Superior temporal gyrus (tissue), 1 donor: ENCODE results near the gene QTRT2.

Experiments used
- DNase-seq: peaks from one replicate; pipeline ENCODE4 v3.0.0-alpha.2; 2016; ENCODE audit errors: extremely low spot score

Gene QTRT2

DNA sequence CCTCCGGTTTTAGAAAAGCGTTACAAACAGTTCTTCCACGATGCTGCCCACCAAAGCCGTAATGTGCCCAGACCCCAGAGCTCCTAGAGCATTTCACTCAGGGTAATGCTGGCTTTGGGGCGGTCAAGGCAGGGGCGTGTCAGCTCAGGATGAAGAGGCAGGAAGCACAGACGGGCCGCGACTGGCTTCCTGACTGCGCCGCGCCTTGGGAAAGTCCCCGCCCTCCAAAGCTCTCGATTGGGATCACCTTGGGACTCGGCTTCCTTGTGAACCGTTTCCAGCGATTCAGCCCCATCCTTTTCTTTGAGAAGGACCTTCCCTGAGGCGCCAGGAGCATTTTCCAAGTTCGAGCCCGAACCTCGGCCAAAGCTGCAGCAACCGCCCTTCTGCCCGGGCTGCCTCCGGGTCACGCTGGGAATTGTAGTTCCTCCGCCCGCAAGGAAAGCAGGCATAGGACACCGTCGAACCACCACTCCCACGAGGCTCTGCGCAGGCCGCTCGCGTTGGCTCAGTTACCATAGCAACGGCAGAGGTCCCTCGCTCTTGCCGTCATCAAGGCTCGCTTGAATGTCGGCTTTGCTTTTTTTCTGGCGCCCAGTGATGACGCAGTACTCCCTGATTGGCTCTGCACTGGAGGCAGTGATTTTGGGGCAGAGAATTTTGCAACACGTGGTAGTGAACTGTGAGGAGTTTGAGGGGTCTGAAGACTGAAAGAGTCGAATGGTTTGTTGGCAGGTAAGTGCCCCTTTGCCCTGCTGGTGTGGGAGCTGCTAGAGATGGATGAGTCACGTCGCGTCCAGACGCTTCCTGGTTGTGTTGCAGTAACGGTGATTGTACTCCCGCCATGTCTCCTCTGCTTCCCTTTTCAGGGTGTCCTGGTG lies at the start of gene QTRT2, which contains the start of gene CCDC191:
Gene QTRT2 (plus strand): TSS at position 608 of the 881 bp plus-strand sequence. CDS start 8,521 bp downstream, outside the sequence.
Gene CCDC191 (minus strand): TSS at position 397 of the 881 bp plus-strand sequence. CDS start 60 bp downstream, at position 337.
- DNase-seq = peak; percentile 100

DNA sequence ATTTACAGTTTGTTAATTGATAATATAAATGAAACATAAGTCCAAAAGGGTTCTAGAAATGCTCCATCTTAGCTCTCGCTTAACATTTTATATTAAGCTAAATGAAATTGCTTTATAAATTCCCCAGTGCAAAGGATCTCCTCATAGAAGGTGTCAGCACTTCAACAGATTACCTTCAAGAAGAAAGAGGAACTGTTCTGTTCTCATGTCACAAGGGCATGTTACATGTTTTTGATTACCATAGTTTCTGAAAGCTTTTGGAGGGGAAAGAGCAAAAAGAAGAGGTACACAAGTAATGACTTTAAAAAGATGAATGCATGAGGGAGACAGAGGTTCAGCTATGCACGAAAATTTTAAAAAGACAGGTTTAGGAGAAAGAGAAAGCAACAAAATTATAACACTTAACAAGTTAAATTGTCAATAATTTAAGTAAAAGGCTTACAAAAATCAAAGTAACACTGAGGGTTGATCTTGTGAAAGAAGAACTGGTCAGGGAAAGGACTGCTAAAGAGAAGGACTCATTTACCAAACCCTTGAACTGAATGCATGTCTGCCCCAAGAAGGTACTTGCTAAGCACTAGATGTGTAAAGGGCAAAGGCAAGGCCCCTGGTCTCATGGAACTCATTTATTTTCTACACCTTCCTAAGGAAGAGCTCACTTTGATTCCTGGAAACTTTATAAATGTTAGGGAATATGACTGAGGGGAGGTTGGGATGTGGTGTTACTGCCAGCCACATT lies 45.3 kb upstream of the QTRT2 start:
- no peak for DNase-seq

DNA sequence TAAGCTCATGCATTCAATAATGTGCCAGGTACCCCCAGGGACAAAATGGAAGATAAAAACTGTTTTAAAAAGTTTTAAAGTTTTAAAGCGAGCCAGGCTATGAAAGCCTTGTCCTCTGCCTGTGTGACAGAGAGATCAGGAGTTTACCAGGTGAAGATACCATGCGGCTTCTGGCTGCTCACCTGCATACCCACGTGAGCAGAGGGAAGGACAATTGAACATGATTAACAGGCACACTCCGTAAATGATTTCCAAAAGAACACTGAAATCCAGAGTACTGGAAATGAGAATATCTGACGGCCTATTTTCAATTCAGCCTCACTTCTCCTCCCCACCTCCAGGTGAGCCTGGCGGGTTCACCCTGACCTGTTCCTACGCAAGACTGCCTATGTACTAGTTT lies 42.3 kb upstream of the QTRT2 start:
- no peak for DNase-seq

DNA sequence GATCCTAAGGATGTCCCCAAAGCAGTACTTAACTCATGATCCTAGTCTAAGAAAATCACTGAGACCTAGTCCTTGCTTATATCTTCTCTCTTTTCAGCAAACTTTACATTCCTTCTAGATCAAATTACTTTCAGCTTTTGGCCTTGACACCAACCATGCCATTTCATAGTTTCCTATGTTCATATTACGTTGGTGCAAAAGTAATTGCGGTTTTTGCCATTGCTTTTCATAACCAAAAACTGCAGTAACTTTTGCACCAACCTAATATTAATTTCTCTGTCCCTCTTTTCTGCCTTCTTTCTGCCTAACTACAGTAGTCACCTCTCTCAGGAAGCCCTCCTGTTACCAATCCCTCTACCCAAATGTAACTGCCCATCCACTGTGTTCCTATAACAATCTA lies 37.1 kb upstream of the QTRT2 start:
- no peak for DNase-seq

DNA sequence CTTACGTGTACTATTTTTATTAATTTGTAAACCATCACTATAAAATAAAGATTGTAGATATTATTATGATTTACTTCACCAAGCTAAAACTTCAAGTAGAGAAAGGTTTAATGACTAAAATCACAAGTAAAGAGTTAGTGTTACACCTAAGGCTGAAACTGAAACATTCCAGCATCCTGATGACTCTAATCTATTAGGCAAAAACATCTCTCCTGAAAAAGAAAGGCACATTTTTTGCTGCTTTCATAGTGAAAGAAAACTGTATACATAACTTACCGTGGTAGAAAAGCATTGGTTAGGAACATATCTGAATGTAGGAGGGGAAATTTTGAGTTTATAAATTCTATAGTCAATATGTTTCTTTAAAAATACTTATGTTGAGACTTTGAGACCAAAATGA lies 35.6 kb upstream of the QTRT2 start:
- DNase-seq = no peak

DNA sequence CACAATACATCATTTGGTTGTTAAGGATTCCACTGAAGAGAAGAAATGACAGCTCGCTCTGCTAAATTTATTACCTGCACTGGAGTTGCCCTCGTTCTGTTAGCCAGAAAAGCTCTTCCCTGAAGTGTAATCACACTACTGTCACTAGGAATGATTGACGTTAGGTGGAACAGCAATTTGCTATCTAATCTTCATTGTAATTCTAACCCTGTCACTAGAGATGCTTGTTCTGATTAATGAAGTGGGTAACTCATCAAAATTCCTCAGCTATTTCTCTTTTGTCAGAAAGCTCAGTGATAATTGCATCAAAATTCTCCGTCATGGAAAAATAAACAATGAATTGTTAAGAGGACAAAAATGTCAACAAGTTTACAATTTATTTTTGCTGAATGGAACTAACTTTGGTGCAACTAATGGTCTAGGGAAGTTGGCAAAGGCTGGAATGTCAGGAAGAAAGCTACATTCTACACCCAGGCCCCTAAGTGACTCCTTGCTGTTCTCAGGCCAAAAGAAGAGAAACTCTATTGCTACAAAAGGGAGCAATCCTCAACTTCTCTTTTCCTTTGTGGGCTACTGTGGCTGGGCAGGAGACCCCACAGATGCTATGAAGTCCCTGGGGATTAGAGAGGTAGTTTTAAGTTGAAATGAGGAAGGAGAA lies 34.3 kb upstream of the QTRT2 start:
- no peak for DNase-seq

DNA sequence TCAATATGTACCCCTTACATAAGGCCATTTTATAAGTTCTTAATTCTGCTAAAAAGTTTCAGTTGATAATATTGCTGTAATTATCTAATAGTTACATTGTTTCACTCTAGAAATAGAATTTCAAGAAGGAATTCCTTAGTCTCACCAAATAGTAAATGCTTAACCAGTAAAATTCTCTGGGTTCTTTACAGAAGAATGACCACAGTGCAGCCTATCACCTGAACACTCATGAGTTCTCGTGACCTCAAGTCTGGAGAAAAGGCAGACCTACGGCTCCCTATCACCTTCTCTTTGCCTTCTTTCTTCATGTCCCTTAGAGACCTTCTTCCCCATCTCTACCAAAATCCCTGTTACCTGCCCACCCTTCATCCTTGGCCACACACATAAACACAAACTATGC lies 31.1 kb upstream of the QTRT2 start:
- DNase-seq = no peak

DNA sequence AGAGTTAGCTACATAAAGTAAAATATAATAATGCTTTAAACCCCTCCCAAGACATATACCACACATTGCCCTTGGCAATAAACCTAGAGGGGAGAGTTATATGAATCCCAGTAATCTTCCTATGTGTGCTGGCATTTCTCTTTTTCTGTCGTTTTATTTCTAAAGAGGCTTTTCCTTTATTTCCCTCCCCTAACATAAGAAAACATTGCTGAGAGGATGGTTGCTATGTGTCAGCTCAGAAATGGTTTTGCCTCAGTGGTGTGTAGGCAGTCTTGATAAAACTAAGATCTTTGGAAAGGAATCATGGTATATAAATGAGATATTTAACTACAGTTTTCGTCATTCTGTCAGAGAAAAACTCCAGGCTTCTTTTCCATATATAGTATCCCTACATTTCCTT lies 30.2 kb upstream of the QTRT2 start:
- DNase-seq = no peak

DNA sequence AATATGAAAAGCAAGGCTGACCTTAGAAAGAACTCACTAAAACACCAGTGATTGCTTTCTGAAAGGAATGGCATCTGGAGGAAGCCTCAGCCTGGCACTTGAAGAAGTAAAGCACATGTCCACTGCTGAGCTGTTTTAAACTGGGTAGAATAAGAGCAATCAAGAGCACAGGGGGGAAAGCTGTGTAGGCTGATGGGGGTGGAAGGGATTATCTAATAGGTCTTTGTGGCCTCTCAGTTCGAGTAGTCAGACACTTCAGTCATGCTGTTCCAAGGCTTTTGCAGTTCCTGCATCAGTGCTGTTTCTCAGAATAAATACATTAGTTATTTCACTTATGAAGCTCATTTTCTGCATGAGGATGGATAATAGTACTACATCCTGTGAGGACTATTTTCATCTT lies 22.8 kb upstream of the QTRT2 start:
- DNase-seq = no peak

DNA sequence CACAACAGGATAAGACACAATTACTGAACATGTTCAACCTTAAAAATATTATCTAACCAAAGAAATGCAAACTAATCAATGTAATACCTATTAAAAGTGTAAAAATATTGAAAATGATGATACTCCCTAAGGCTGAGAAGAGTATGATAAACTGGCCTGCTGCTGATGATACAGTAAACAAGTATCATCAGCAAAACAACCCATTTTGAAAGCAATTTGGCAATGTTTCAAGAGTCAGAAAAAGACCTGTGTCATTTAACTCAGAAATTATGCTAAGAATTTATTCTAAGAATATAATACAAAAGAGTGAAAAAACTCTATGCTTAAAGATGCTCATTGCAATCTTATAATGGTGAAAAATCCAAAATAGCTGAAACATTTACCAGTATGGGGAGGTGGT lies 22.3 kb upstream of the QTRT2 start:
- DNase-seq = no peak

DNA sequence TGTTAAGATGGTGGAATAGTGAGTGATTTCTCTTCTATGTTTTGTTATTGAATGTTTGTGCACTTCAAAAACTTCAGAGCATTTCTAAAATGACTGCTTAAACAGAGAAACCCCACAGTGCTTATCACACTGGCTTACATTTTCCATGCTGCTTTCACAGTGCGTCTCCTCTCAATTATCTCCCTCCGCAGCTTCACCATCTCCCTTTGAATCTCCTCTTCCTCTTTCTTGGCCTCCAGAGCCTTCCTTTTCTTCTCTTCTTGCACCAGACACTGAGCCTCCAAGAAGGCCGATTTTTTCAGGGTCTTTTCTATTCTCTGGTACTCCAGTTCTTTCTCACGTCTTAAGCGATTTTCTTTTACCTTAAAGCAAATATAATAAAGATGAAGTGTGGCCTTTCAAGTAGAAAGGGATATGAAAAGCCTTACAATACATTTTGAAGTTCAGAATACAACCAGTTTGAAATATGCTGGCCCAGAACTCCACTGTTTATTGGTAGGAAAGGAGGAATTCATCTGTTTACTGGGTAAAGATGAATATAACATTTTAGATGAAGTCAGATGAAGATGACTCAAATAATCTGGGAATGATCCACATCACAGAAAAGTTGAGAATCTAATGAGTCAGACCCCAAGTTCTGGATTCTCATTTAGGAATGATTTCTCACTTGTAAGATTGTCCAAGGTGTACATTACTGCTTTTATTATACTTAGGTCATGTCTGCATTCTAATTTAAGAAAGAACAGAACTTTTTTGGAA lies 21.6 kb upstream of the QTRT2 start:
- DNase-seq = peak; percentile 45

DNA sequence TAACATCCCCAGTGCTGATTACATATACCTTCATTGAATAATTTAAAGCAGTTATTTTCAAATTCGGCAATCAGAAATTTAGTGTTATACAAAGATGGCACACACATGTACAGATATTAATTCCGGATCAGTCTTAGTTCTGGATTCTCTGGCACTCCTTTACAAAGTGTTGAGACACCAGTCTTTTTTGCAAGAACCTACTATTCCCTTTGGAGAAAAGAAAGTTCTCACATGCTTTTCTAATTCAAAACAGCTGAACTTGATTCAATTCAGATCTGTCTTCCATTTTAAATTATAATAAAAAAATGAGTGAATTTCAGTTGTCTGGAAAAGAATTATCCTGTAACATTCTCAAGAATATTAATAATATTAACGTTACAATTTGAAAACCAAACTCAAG lies 20.6 kb upstream of the QTRT2 start:
- no peak for DNase-seq

DNA sequence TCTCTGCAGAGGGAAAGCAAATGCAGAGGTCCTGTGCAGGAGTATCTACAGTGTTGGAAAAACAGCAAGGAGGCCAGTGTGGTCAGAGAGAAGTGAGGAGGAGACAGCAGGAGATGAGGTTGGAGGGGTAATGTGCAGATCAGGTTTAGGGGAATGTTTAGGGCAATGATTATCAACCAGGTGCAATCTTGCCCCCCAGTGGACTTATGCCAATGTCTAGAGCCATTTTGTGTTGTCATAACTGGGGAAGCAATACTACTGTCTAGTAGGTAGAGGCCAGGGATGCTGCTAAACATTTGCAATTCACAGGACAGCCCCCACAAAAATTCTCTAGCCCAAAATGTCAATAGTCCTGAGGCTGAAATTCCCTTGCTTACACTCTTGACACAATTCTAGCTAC lies 13.3 kb upstream of the QTRT2 start:
- no peak for DNase-seq

DNA sequence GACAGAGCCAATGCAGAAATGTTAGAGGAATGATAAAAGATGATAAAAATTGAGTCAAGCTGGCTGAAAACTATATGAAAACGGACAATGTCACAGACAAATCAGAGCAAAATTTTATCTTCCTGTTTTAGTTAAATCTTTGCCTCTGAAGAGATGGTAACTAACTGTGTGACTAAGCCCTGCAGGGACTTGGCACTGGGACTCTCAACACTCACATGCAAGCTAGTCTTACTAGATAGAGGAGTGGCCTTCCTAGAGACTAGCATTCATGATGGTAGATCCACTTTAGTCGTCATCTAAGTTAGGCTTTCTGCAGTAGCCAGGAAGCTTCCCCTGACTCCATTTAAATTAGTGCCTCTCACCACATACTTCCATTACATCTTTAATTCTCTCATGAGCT lies 4.3 kb upstream of the QTRT2 start:
- no peak for DNase-seq

DNA sequence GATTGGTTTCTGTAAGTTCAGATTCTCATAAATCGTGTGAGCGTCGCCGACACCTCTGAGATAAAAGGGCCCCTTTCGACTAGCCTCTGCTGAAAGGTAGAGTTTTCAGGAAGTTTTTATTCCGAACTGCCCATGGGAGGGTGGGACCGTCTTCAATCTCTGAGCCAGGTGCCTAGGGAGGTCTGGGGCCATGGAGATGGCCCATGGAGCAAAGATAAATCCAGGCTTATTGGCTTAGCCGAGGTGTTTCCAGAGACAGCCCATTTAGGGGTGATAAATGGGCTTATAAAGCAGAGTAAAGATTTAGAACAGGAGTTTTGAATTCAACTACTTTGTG lies 442 bp downstream of the QTRT2 start:
- no peak for DNase-seq

DNA sequence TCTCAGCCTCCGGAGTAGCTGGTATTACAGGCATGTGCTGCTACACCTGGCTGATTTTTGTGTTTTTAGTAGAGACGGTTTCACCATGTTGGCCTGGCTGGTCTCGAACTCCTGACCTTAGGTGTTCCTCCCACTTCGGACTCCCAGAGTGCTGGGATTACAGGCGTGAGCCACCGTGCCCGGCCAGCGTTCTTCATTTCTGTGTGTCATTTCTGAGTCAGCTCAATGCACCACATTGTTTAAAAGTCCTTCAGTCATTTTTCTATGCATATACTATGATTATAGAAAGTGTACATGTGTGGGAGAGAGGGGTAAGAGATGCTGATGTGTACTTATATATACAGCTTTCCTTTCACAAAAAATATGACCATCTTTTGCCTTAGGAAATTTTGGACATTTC lies 2.1 kb downstream of the QTRT2 start:
- no peak for DNase-seq

DNA sequence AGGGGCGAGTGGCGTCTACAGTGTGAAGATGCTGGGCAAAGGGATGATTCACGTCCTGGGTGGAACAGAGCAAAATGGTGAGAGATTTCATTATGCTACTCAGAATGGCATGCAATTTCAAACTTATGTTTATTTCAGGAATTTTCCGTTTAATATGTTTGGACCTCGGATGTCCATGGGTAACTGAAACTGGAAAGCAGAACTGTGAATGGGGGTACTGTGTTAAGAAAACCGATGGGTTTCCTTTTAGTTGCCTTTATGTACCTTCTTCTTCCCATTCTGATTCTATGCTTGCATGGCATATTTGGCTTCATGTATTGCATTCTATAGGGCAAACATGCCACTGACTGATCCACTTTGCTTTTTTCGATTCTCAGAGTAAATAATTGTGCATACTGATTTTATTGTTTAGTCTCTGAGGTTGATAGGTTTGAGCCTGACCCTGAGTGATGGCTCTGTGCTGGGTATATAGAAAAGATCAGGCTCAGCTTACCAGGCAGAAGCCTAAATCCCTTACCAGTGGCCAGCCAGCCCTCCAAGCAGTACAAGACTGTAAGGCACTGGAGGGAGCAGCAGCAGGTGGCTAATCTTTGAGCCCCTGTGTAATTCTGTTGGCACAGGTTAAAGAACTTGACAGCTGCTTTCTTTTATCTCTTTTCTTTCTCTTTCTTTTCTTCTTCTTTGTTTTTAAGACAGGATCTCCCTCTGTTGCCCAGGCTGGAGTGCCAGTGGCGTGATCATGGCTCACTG lies 4.5 kb downstream of the QTRT2 start:
- DNase-seq = no peak

DNA sequence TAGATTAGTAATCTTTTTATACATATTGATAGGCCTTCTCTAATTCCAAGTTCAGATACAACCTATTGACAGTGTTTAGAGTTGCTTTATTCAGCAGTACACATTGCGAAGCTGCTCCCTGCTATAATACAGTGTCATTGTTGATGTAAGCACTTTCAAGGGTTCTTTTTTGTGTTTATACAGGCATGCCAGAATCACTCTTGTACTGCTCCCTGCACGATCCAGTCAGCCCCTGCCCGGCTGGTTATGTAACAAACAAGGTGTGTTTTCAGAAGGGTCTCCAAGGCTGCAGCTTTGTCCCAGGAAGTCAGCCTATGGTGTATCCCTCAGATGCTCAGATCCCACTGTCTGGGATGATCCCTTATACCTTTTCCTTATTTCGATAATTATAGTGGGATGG lies 11.3 kb downstream of the QTRT2 start:
- DNase-seq = no peak

DNA sequence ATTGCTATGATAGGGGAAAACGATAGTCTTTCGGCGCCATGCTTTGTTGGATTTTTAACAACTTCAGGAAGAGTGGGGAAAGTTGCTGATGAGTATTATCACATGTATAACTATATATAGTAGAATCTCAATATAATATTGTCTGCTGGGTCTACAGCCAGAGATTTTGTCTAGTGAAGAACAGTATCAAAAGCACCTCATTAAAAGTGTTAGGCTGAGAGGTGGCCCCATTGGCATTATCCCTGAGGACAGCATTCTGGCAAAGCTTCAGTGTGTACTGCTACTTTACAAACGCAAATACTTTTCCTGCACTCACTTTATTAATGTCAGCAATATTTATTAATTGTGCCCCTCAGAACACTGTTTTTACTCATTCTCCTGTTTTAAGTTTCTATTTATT lies 11.8 kb downstream of the QTRT2 start:
- no peak for DNase-seq

DNA sequence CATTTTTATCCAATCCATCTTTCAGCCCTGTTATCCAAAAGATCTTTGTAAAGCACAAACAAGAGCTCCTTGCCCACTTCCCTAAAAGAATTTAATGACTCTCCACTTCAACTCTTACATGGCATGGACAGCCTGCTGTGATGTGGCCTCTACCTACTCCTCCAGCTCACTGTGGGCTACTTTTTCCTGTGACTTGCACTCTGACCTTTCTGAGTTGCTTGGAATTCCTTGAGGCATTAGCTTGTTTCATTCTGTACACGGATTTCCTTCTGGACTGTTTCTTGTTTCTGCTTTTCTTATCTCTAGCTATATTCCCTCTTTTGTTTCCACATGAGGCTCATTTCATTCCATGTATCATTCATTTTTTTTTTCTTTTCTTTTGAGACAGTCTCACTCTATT lies 15.2 kb downstream of the QTRT2 start:
- DNase-seq = no peak

DNA sequence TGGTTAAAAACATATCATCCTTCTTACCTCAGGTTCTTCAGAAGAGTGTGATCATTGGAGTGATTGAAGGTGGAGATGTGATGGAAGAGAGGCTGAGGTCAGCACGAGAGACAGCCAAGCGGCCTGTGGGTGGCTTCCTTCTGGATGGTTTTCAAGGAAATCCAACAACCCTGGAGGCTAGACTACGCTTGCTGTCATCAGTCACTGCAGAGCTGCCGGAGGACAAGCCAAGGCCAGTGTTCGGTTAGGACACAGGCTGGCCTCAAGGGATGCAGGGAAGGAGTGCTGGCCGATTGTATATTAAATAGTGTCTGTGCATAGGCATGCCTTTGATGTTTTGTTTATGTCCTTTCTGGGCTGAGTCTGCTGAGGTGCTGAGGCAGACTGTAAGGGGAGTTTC lies 20.2 kb downstream of the QTRT2 start:
- DNase-seq = no peak
